Activated T-helper 2 cell treated with anti-CD3 and anti-CD28 coated beads, Interferon-gamma antibody, Interleukin-2, Interleukin-4, amounts not matched to agents 10 μg/mL and 5 μg/mL and 100 μg/mL, durations not matched to agents 14 hours and 24 hours and 36 hours (primary cell): ENCODE results near the gene MINDY4B. TPM values are rescaled to one million over a fixed set of nuclear protein-coding genes. Genes with fewer than 3 reads are reported as not detected.

ENCODE experiments used
- DNase-seq: peaks from one replicate; pipeline ENCODE4 v3.0.0; 2021; ENCODE audit warnings: low spot score
- H3K27ac Mint-ChIP-seq: one replicate; pipeline ENCODE4 v1.8.0; 2021; ENCODE audit warnings: mixed read lengths
- H3K27me3 Mint-ChIP-seq: one replicate; pipeline ENCODE4 v1.8.0; 2021; ENCODE audit warnings: low read depth, mixed read lengths
- H3K36me3 Mint-ChIP-seq: one replicate; pipeline ENCODE4 v1.8.0; 2021; ENCODE audit warnings: low read depth, mixed read lengths
- H3K4me1 Mint-ChIP-seq: one replicate; pipeline ENCODE4 v1.8.0; 2021; ENCODE audit warnings: low read depth, mixed read lengths
- H3K4me3 Mint-ChIP-seq: one replicate; pipeline ENCODE4 v1.8.0; 2021; ENCODE audit warnings: low read depth, mild to moderate bottlenecking, moderate library complexity, mixed read lengths
- H3K9me3 Mint-ChIP-seq: one replicate; pipeline ENCODE4 v1.8.0; 2021; ENCODE audit warnings: mixed read lengths
- intact Hi-C: fragments of 100-400 bp; cut with micrococcal nuclease; formaldehyde crosslinking; loops from one replicate; pipeline ENCODE4 v1.15.1; 2023
- total RNA-seq: library from RNA; stranded (reverse); gene quantifications from 2 replicates; pipeline ENCODE4 v1.2.3, GENCODE V29; 2022

MINDY4B gene
- total RNA-seq, 1 donor from 2014 or later, result not detected

DNA sequence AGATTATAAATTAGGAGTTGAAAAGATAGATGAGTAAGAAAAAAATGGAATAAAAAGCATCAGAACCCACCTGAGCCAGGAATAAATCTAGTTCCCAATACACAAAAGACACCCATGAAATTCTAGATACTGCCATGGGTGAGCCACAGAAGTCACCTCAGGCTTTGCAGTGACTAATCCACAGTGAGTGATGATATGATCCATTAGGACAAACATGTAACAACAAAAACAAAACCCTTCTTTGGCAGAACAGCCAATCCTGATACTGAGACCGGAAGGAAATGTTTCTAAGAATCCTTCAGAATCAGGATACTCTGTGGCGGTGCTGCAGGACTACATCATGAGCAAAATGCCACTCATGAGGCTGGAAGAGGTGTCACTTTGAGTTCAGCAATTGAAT is 15.0 kb upstream of the MINDY4B start:
- no peak for DNase-seq
- Mint-ChIP-seq H3K27ac (no peak overlapping the region), H3K9me3 (no peaks in the 10 kb centered on the region), H3K36me3 (no peaks in the 10 kb centered on the region), H3K27me3 (peaks cover 21% of the 10 kb centered on the region), H3K4me1 (no peaks in the 10 kb centered on the region), H3K4me3 (no peak overlapping the region)
- intact Hi-C loops, result loop anchor here (10.0 kb wide), 1 partner anchor 365 kb away; no protein-coding TSS in a partner anchor

- no peak overlapping the region for H3K4me3 Mint-ChIP-seq
- peaks cover 24% of the 10 kb centered on the region for H3K27me3 Mint-ChIP-seq
- H3K9me3 Mint-ChIP-seq, result no peaks in the 10 kb centered on the region
- no peaks in the 10 kb centered on the region for H3K4me1 Mint-ChIP-seq
- intact Hi-C loops, result no loop called here
- DNase-seq, result no peak
- H3K27ac Mint-ChIP-seq, result no peak overlapping the region
- H3K36me3 Mint-ChIP-seq, result no peaks in the 10 kb centered on the region
Measured at GRCh38 chr3:150917951-150918350, 12.7 kb upstream of the MINDY4B start.

DNA sequence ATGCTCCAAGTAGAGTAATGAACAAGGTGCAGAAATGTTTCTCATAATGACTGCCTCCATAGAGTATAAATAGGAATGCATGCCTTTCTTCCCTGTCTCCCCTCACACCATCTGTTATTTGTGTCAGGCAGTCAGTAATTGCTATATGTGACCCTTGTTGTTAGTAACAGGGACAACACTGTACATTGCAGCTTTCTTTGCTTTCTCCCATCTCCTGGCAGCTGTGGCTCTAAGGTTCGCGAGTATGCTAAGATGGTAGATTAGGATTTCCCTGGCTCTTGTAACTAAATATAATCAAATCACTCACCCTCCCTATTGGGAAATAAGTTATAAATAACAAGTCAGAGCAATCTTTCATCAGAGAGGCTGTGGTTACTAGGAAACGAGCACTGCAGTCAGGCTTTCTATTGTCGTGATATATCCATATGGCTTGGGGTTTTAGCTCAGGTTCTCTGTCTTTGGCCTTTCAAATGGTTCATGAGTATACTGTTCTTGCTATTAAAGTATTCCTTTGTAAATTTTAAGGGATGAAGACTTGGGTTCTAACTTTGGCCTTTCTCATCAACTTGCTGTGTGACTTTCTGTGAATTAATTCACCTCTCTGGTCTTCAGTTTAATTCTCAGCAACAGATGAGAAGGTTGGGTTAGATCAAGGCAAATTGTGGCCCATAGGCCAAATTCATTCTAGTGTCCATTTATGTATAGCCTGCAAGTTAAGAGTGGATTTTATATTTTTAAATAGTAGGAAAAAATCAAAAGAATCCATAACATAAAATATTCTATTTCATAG is 8.1 kb upstream of the MINDY4B start:
- no peaks in the 10 kb centered on the region for H3K36me3 Mint-ChIP-seq
- H3K27ac Mint-ChIP-seq, result no peak overlapping the region
- H3K4me1 Mint-ChIP-seq, result no peaks in the 10 kb centered on the region
- H3K4me3 Mint-ChIP-seq, result no peak overlapping the region
- intact Hi-C loops, result no loop called here
- no peaks in the 10 kb centered on the region for H3K9me3 Mint-ChIP-seq
- H3K27me3 Mint-ChIP-seq, result peaks cover 18% of the 10 kb centered on the region
- DNase-seq, result no peak

- intact Hi-C loops, result no loop called here
- H3K4me3 Mint-ChIP-seq, result no peak overlapping the region
- peaks cover 26% of the 10 kb centered on the region for H3K27me3 Mint-ChIP-seq
Measured at GRCh38 chr3:150912501-150912900, 7.3 kb upstream of the MINDY4B start.

DNA sequence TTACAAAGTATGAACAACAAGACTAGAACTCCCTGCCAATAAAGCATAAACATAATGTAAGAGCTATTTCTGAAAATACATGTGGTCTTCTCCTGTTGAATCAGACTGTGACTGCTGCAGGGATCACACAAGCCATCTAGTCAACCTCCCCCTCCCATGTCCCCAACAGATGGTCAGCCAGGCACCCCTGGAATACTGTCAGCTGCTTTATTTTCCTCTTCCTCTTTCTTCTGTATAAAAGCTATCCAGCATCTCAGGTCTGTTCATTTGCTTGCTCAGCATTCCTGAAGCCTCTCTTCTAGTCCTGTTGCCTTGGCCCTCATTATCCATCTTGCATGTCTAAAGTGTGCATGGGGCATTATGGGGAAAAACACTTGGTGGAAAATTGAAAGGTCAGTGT is 6.5 kb upstream of the MINDY4B start:
- Mint-ChIP-seq H3K4me1 (no peaks in the 10 kb centered on the region), H3K4me3 (no peak overlapping the region), H3K27me3 (peaks cover 28% of the 10 kb centered on the region), H3K27ac (no peak overlapping the region), H3K9me3 (no peaks in the 10 kb centered on the region), H3K36me3 (no peaks in the 10 kb centered on the region)
- intact Hi-C loops, result no loop called here
- DNase-seq, result no peak

More at GRCh38 chr3:150912501-150912900, 7.3 kb upstream of the MINDY4B start:
- Mint-ChIP-seq H3K36me3 (no peaks in the 10 kb centered on the region), H3K27ac (no peak overlapping the region), H3K4me1 (no peaks in the 10 kb centered on the region), H3K9me3 (no peaks in the 10 kb centered on the region)
- no peak for DNase-seq

- Mint-ChIP-seq H3K4me1 (no peaks in the 10 kb centered on the region), H3K4me3 (no peak overlapping the region), H3K36me3 (no peaks in the 10 kb centered on the region), H3K27me3 (peaks cover 48% of the 10 kb centered on the region), H3K9me3 (no peaks in the 10 kb centered on the region), H3K27ac (no peak overlapping the region)
- no peak for DNase-seq
- intact Hi-C loops, result no loop called here
Measured at GRCh38 chr3:150906461-150906860, 1.2 kb upstream of the MINDY4B start.

DNA sequence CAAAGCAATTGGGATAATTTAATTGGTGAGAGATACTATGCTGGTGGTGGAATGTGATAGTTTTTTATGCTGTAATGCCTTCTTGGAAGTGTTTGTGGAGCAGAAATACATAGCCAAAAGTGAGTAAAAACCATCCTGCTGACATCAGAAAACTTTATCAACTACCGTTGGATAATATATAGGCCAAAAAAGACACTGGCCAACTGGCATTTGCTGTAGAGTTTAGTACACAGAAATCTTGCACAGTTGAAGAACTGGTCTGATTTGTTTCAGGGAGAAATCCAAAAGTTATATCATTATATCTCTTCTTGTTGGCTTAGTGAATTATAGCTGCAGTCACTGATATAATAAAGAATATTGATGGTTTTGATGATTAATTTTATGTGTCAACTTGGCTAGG is 507 bp upstream of the MINDY4B start:
- Mint-ChIP-seq H3K4me1 (no peaks in the 10 kb centered on the region), H3K27me3 (peaks cover 48% of the 10 kb centered on the region), H3K27ac (no peak overlapping the region), H3K4me3 (no peak overlapping the region), H3K36me3 (no peaks in the 10 kb centered on the region), H3K9me3 (no peaks in the 10 kb centered on the region)
- DNase-seq, result no peak
- intact Hi-C loops, result no loop called here

GRCh38 chr3:150902988-150903387 is 2.3 kb downstream of the MINDY4B start:
- no peaks in the 10 kb centered on the region for H3K4me1 Mint-ChIP-seq
- H3K27me3 Mint-ChIP-seq, result peaks cover 47% of the 10 kb centered on the region
- no peaks in the 10 kb centered on the region for H3K36me3 Mint-ChIP-seq
- H3K27ac Mint-ChIP-seq, result no peak overlapping the region
- intact Hi-C loops, result no loop called here
- DNase-seq, result no peak
- no peaks in the 10 kb centered on the region for H3K9me3 Mint-ChIP-seq
- no peak overlapping the region for H3K4me3 Mint-ChIP-seq

- Mint-ChIP-seq H3K36me3 (no peaks in the 10 kb centered on the region), H3K4me3 (no peak overlapping the region), H3K27ac (no peak overlapping the region), H3K27me3 (peaks cover 43% of the 10 kb centered on the region), H3K4me1 (no peaks in the 10 kb centered on the region), H3K9me3 (no peaks in the 10 kb centered on the region)
- no peak for DNase-seq
- intact Hi-C loops, result no loop called here
Measured at GRCh38 chr3:150901793-150902192, 3.4 kb downstream of the MINDY4B start.

GRCh38 chr3:150899141-150899540 is 6.1 kb downstream of the MINDY4B start:
- H3K27ac Mint-ChIP-seq, result no peak overlapping the region
- no peaks in the 10 kb centered on the region for H3K36me3 Mint-ChIP-seq
- no peak for DNase-seq
- no peak overlapping the region for H3K4me3 Mint-ChIP-seq
- no peaks in the 10 kb centered on the region for H3K4me1 Mint-ChIP-seq
- H3K27me3 Mint-ChIP-seq, result peaks cover 36% of the 10 kb centered on the region
- H3K9me3 Mint-ChIP-seq, result no peaks in the 10 kb centered on the region
- intact Hi-C loops, result no loop called here

- intact Hi-C loops, result no loop called here
- no peak for DNase-seq
- Mint-ChIP-seq H3K27ac (no peak overlapping the region), H3K36me3 (no peaks in the 10 kb centered on the region), H3K4me3 (no peak overlapping the region), H3K9me3 (no peaks in the 10 kb centered on the region), H3K27me3 (peaks cover 30% of the 10 kb centered on the region), H3K4me1 (no peaks in the 10 kb centered on the region)
Measured at GRCh38 chr3:150898046-150898754, 7.0 kb downstream of the MINDY4B start.

DNA sequence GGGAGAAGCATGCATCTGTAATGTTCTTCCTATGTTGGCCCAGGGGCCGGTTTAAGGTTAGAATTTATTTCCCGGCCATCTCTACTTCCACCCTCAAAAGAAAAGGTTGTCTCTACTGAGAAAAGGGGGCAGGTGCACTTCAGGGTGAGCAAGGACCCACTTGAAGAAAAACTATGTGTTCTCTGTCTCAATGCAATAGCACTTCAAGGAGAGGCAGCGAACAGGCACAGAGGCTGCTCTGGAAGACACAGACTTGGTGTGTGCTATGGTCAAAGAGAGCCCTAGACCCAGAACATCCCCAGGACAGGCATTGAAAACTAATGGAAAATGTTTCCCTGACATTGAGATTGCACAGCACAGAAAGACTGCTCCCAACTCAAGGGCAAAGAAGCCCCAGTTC is 7.6 kb downstream of the MINDY4B start:
- no peaks in the 10 kb centered on the region for H3K9me3 Mint-ChIP-seq
- no peak for DNase-seq
- H3K4me1 Mint-ChIP-seq, result no peaks in the 10 kb centered on the region
- H3K4me3 Mint-ChIP-seq, result no peak overlapping the region
- H3K36me3 Mint-ChIP-seq, result no peaks in the 10 kb centered on the region
- no peak overlapping the region for H3K27ac Mint-ChIP-seq
- intact Hi-C loops, result no loop called here
- H3K27me3 Mint-ChIP-seq, result peaks cover 24% of the 10 kb centered on the region

DNA sequence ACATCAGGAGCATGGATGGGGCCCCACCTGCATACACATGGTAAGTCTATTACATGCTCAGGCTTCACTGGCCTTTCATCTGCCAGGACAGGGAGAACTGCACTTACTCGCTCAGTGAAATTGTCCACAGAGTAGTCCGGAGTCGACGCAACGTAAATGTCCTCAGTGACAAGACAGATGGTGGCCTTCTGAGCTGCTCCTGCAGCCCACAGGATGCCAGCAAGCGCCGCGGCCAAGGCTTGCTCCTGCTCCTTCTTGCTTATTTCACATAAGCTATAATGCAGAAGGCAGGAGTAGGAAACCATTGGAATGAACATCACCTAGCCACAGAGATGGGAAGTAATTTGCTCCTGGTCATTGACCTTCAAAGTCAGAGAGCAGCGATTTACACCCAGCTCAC is 14.4 kb downstream of the MINDY4B start:
- no peaks in the 10 kb centered on the region for H3K36me3 Mint-ChIP-seq
- no peak overlapping the region for H3K4me3 Mint-ChIP-seq
- DNase-seq, result no peak
- intact Hi-C loops, result no loop called here
- no peaks in the 10 kb centered on the region for H3K9me3 Mint-ChIP-seq
- no peak overlapping the region for H3K27ac Mint-ChIP-seq
- H3K4me1 Mint-ChIP-seq, result peaks cover 3% of the 10 kb centered on the region
- H3K27me3 Mint-ChIP-seq, result peaks cover 17% of the 10 kb centered on the region
